ENCODE results near the gene PGLYRP4.

PGLYRP4 gene

GRCh38 chr1:153348511-153349362, at the start of gene PGLYRP4:
Gene PGLYRP4, minus strand, starts transcription at chr1:153348841. Its CDS starts 909 bp downstream, at chr1:153347932.
- TF ChIP-seq CTCF (IDR thresholded peaks at IDR 0.05; ENCODE audit: low read depth, low read length), result no peak
- DNase-seq (ENCODE audit: extremely low read depth, low read depth), result no peak

- no peak for TF ChIP-seq CTCF (IDR thresholded peaks at IDR 0.05; ENCODE audit: low read depth, low read length)
- DNase-seq (ENCODE audit: extremely low read depth, low read depth), result no peak
Observed at GRCh38 chr1:153397924-153398651, 49.4 kb upstream of the PGLYRP4 start.

GRCh38 chr1:153397051-153397923, 48.6 kb upstream of the PGLYRP4 start:
- no peak for TF ChIP-seq CTCF (IDR thresholded peaks at IDR 0.05; ENCODE audit: low read depth, low read length)
- DNase-seq (ENCODE audit: extremely low read depth, low read depth), result no peak

GRCh38 chr1:153396461-153396860, 47.8 kb upstream of the PGLYRP4 start:
- no peak for TF ChIP-seq CTCF (IDR thresholded peaks at IDR 0.05; ENCODE audit: low read depth, low read length)
- no peak for DNase-seq (ENCODE audit: extremely low read depth, low read depth)

- TF ChIP-seq CTCF (IDR thresholded peaks at IDR 0.05; ENCODE audit: low read depth, low read length), result no peak
- no peak for DNase-seq (ENCODE audit: extremely low read depth, low read depth)
Observed at GRCh38 chr1:153395776-153396175, 47.1 kb upstream of the PGLYRP4 start.

GRCh38 chr1:153395136-153395685, 46.6 kb upstream of the PGLYRP4 start:
- DNase-seq (ENCODE audit: extremely low read depth, low read depth), result no peak
- no peak for TF ChIP-seq CTCF (IDR thresholded peaks at IDR 0.05; ENCODE audit: low read depth, low read length)

All from AG09319 (cell line).